Peyer's patch (tissue), 4 donors: Measurements from ENCODE around the gene FGR.

Experiments used
- CTCF ChIP-seq, 6 experiments: fragments of 450-650 bp in 4 of 6; fragments of 200-600 bp in 2 of 6; sonication (generic) in 1 of 6; IDR thresholded peaks; one replicate each; pipeline ENCODE4 v1.5.1; 2017 to 2019; ENCODE audit warnings: antibody characterized with exemption in 6 of 6, mild to moderate bottlenecking in 3 of 6, moderate library complexity in 1 of 6
- POLR2A ChIP-seq, 2 donors: fragments of 450-650 bp; IDR thresholded peaks; one replicate each; pipeline ENCODE4 v1.5.1; 2017; ENCODE audit warnings: antibody characterized with exemption in 2 of 2, mild to moderate bottlenecking in 2 of 2, moderate library complexity in 2 of 2

GRCh38 chr1:27590917-27591508 is 44.0 kb downstream of the FGR start:
- TF ChIP-seq POLR2A (IDR thresholded peaks at IDR 0.05) (no peak), CTCF (IDR thresholded peaks at IDR 0.05) (no peak)
